Measurements from ENCODE around the gene PDE6G.

- TF ChIP-seq CTCF (IDR thresholded peaks at IDR 0.05) (no peak), POLR2AphosphoS5 (IDR thresholded peaks at IDR 0.05) (no peak), EP300 (IDR thresholded peaks at IDR 0.05) (no peak)
These were observed 20.9 kb downstream of the PDE6G start for GRCh38 chr17:81635431-81635830.
